CD8-positive, alpha-beta memory T cell (primary cell): ENCODE results near the gene ANXA6. TPM values are rescaled to one million over a fixed set of nuclear protein-coding genes. Genes with fewer than 3 reads are reported as not detected.

ENCODE experiments used
- CTCF ChIA-PET: fragments of 350-600 bp; sonication (Branson Sonifier 250); formaldehyde crosslinking; loops from one replicate; lab custom pipeline; 2021; ENCODE audit warnings: antibody characterized with exemption; lab: Charles Lee
- POLR2A ChIA-PET: fragments of 350-600 bp; sonication (Branson Sonifier 250); formaldehyde crosslinking; loops from one replicate; lab custom pipeline; 2021; ENCODE audit warnings: antibody characterized with exemption; lab: Charles Lee
- DNase-seq, 5 donors: peaks; one replicate each; pipeline versions ENCODE4 v3.0.0 to v3.0.0-alpha.2; 2020 to 2022; ENCODE audit warnings: mixed read lengths in 1 of 5
- H3K27ac ChIP-seq: one replicate; pipeline ENCODE4 v1.7.0; 2013; ENCODE audit warnings: low read depth, mild to moderate bottlenecking, low read length, moderate library complexity
- H3K27me3 ChIP-seq: 2 replicates; pipeline ENCODE4 v1.7.0; 2013; ENCODE audit warnings: low read length, mild to moderate bottlenecking; ENCODE audit not compliant: insufficient read depth, poor library complexity, severe bottlenecking
- H3K36me3 ChIP-seq: 2 replicates; pipeline ENCODE4 v1.7.0; 2013; ENCODE audit warnings: mild to moderate bottlenecking, low read length, moderate library complexity; ENCODE audit not compliant: insufficient read depth
- H3K4me1 ChIP-seq: 2 replicates; pipeline ENCODE4 v1.7.0; 2013; ENCODE audit warnings: mild to moderate bottlenecking, low read length, moderate library complexity; ENCODE audit not compliant: insufficient read depth
- H3K4me3 ChIP-seq: 2 replicates; pipeline ENCODE4 v1.7.0; 2013; ENCODE audit warnings: mild to moderate bottlenecking, low read length
- H3K9me3 ChIP-seq: 2 replicates; pipeline ENCODE4 v1.7.0; 2013; ENCODE audit warnings: mild to moderate bottlenecking, low read length
- H3K27ac Mint-ChIP-seq, 8 donors: one replicate each; pipeline ENCODE4 v1.8.0; 2020 to 2021; ENCODE audit warnings: mixed read lengths in 8 of 8, mild to moderate bottlenecking in 6 of 8, inconsistent platforms in 3 of 8, moderate library complexity in 3 of 8
- H3K27me3 Mint-ChIP-seq, 2 donors: one replicate each; pipeline ENCODE4 v1.8.0; 2020 to 2021; ENCODE audit warnings: mixed read lengths in 2 of 2, mild to moderate bottlenecking in 1 of 2, moderate library complexity in 1 of 2
- H3K36me3 Mint-ChIP-seq, 3 donors: one replicate each; pipeline ENCODE4 v1.8.0; 2020 to 2021; ENCODE audit warnings: mixed read lengths in 3 of 3, inconsistent platforms in 1 of 3, mild to moderate bottlenecking in 1 of 3
- H3K4me1 Mint-ChIP-seq, 3 donors: one replicate each; pipeline ENCODE4 v1.8.0; 2020 to 2021; ENCODE audit warnings: mixed read lengths in 3 of 3, inconsistent platforms in 1 of 3, mild to moderate bottlenecking in 1 of 3
- H3K4me3 Mint-ChIP-seq, 7 donors: one replicate each; pipeline ENCODE4 v1.8.0; 2020 to 2021; ENCODE audit warnings: mixed read lengths in 7 of 7, mild to moderate bottlenecking in 6 of 7, moderate library complexity in 4 of 7, inconsistent platforms in 2 of 7
- H3K9me3 Mint-ChIP-seq, 5 donors: one replicate each; pipeline ENCODE4 v1.8.0; 2020 to 2022; ENCODE audit warnings: mixed read lengths in 5 of 5, mild to moderate bottlenecking in 3 of 5, moderate library complexity in 2 of 5, inconsistent platforms in 1 of 5
- polyA plus RNA-seq: library from polyadenylated mRNA; unstranded; fragments of 300-500 nt; fragmentation: Illumina TruSeq; gene quantifications from one replicate; pipeline ENCODE4 v1.2.3, GENCODE V29; 2021
- total RNA-seq, 2 experiments: library from RNA; stranded (reverse); gene quantifications; one replicate each; pipeline ENCODE4 v1.2.3, GENCODE V29; 2021

The ANXA6 gene
- total and polyA plus RNA-seq, 3 experiments from 2014 or later, result 351 to 459 (median 452) TPM

GRCh38 chr5:151156507-151157420 lies 815 bp downstream of the ANXA6 start:
- Mint-ChIP-seq H3K27ac (peak overlapping the region; percentile 86 to 99 (median 94)), H3K36me3 (peaks cover 0 to 21% (median 5%) of the 10 kb centered on the region in 3 donors), H3K9me3 (no peaks in the 10 kb centered on the region), H3K4me3 (peak overlapping the region; percentile 96 to 99 (median 97)), H3K27me3 (peaks cover 0 to 2% of the 10 kb centered on the region in 2 donors), H3K4me1 (peaks cover 60 to 68% (median 66%) of the 10 kb centered on the region in 3 donors)
- H3K4me1 ChIP-seq, result peaks cover 57% of the 10 kb centered on the region
- H3K4me3 ChIP-seq, result peak overlapping the region; percentile 86
- H3K9me3 ChIP-seq, result no peaks in the 10 kb centered on the region
- H3K27me3 ChIP-seq, result no peaks in the 10 kb centered on the region
- ChIA-PET POLR2A (interaction anchor here (0.5 to 1.5 kb wide), 5 partner anchors 30 to 456 kb away, joined by 3 to 6 read pairs (median 3); partner anchors contain the start of genes RBM22 and TNIP1), CTCF (interaction anchor here (0.7 to 5.1 kb wide), 11 partner anchors 8 to 96 kb away, joined by 3 to 38 read pairs (median 10); partner anchors contain the start of gene GM2A)
- peaks cover 5% of the 10 kb centered on the region for H3K36me3 ChIP-seq
- peak in 1 of 5 donors; percentile 36 for DNase-seq
- H3K27ac ChIP-seq, result peak overlapping the region; percentile 70

- Mint-ChIP-seq H3K4me1 (peaks cover 68 to 76% (median 75%) of the 10 kb centered on the region in 3 donors), H3K4me3 (peak overlapping the region; percentile 96 to 99 (median 97)), H3K9me3 (no peaks in the 10 kb centered on the region), H3K36me3 (peaks cover 0 to 21% (median 5%) of the 10 kb centered on the region in 3 donors), H3K27ac (peak overlapping the region; percentile 86 to 99 (median 94)), H3K27me3 (peaks cover 0 to 2% of the 10 kb centered on the region in 2 donors)
- ChIA-PET CTCF (interaction anchor here (0.5 to 5.1 kb wide), 7 partner anchors 9 to 97 kb away, joined by 3 to 38 read pairs (median 11); partner anchors contain the start of gene GM2A), POLR2A (interaction anchor here (0.7 to 2.0 kb wide), 5 partner anchors 9 to 97 kb away, joined by 3 to 7 read pairs (median 4); partner anchors contain the start of gene GM2A)
- peak overlapping the region; percentile 70 for H3K27ac ChIP-seq
- H3K27me3 ChIP-seq, result no peaks in the 10 kb centered on the region
- peak overlapping the region; percentile 86 for H3K4me3 ChIP-seq
- H3K9me3 ChIP-seq, result no peaks in the 10 kb centered on the region
- peaks cover 5% of the 10 kb centered on the region for H3K36me3 ChIP-seq
- DNase-seq, result peak in 1 of 5 donors; percentile 39
- peaks cover 65% of the 10 kb centered on the region for H3K4me1 ChIP-seq
Measured at GRCh38 chr5:151155775-151156506, 1.6 kb downstream of the ANXA6 start.

- H3K27me3 Mint-ChIP-seq, result no peaks in the 10 kb centered on the region
- H3K27ac Mint-ChIP-seq, result peak overlapping the region; percentile 86 to 99 (median 94)
- H3K4me1 Mint-ChIP-seq, result peaks cover 76 to 83% (median 82%) of the 10 kb centered on the region in 3 donors
- no peaks in the 10 kb centered on the region for H3K9me3 ChIP-seq
- H3K36me3 Mint-ChIP-seq, result peaks cover 0 to 21% (median 5%) of the 10 kb centered on the region in 3 donors
- no peaks in the 10 kb centered on the region for H3K27me3 ChIP-seq
- H3K9me3 Mint-ChIP-seq, result no peaks in the 10 kb centered on the region
- ChIA-PET CTCF (interaction anchor here (0.5 to 5.1 kb wide), 8 partner anchors 10 to 79 kb away, joined by 3 to 38 read pairs (median 12); no protein-coding TSS in a partner anchor), POLR2A (interaction anchor here (0.7 to 2.0 kb wide), 7 partner anchors 10 to 97 kb away, joined by 3 to 7 read pairs (median 4); partner anchors contain the start of gene GM2A)
- H3K4me3 Mint-ChIP-seq, result peak overlapping the region; percentile 96 to 99 (median 97)
- peak overlapping the region; percentile 70 for H3K27ac ChIP-seq
- peak; percentile 41 to 81 (median 71) for DNase-seq
- H3K4me3 ChIP-seq, result peak overlapping the region; percentile 86
- H3K4me1 ChIP-seq, result peaks cover 73% of the 10 kb centered on the region
- H3K36me3 ChIP-seq, result peaks cover 5% of the 10 kb centered on the region
Measured at GRCh38 chr5:151154931-151155774, 2.4 kb downstream of the ANXA6 start.

GRCh38 chr5:151153766-151154272 lies 3.8 kb downstream of the ANXA6 start:
- ChIA-PET POLR2A (interaction anchor here (0.6 to 1.6 kb wide), 2 partner anchors 12 to 28 kb away, joined by 4 read pairs; no protein-coding TSS in a partner anchor), CTCF (interaction anchor here (0.8 to 5.1 kb wide), 5 partner anchors 11 to 81 kb away, joined by 3 to 38 read pairs (median 4); no protein-coding TSS in a partner anchor)
- H3K4me3 Mint-ChIP-seq, result peak overlapping the region; percentile 55 to 99 (median 71)
- peak overlapping the region; percentile 10 for H3K4me3 ChIP-seq
- peaks cover 84 to 88% (median 87%) of the 10 kb centered on the region in 3 donors for H3K4me1 Mint-ChIP-seq
- peaks cover 0 to 22% (median 5%) of the 10 kb centered on the region in 3 donors for H3K36me3 Mint-ChIP-seq
- H3K9me3 Mint-ChIP-seq, result no peaks in the 10 kb centered on the region
- DNase-seq, result no peak
- no peaks in the 10 kb centered on the region for H3K9me3 ChIP-seq
- no peak overlapping the region for H3K27ac ChIP-seq
- H3K27me3 ChIP-seq, result no peaks in the 10 kb centered on the region
- H3K27ac Mint-ChIP-seq, result peak overlapping the region; percentile 92 to 99 (median 98)
- peaks cover 5% of the 10 kb centered on the region for H3K36me3 ChIP-seq
- no peaks in the 10 kb centered on the region for H3K27me3 Mint-ChIP-seq
- H3K4me1 ChIP-seq, result peaks cover 85% of the 10 kb centered on the region

GRCh38 chr5:151153300-151153699 lies 4.3 kb downstream of the ANXA6 start:
- no peaks in the 10 kb centered on the region for H3K27me3 Mint-ChIP-seq
- Histone ChIP-seq H3K27ac (no peak overlapping the region), H3K4me1 (peaks cover 85% of the 10 kb centered on the region), H3K4me3 (peak overlapping the region; percentile 10), H3K9me3 (no peaks in the 10 kb centered on the region), H3K27me3 (no peaks in the 10 kb centered on the region), H3K36me3 (peaks cover 5% of the 10 kb centered on the region)
- peak overlapping the region; percentile 92 to 99 (median 98) for H3K27ac Mint-ChIP-seq
- DNase-seq, result no peak
- H3K4me3 Mint-ChIP-seq, result peak overlapping the region; percentile 55 to 99 (median 71)
- CTCF ChIA-PET, result interaction anchor here (1.2 to 5.1 kb wide), 5 partner anchors 12 to 81 kb away, joined by 3 to 38 read pairs (median 13); no protein-coding TSS in a partner anchor
- H3K4me1 Mint-ChIP-seq, result peaks cover 84 to 88% (median 87%) of the 10 kb centered on the region in 3 donors
- POLR2A ChIA-PET, result no interaction called here
- H3K9me3 Mint-ChIP-seq, result no peaks in the 10 kb centered on the region
- H3K36me3 Mint-ChIP-seq, result peaks cover 0 to 27% (median 5%) of the 10 kb centered on the region in 3 donors

- no peaks in the 10 kb centered on the region for H3K27me3 ChIP-seq
- Mint-ChIP-seq H3K27me3 (no peaks in the 10 kb centered on the region), H3K36me3 (peaks cover 0 to 35% (median 9%) of the 10 kb centered on the region in 3 donors), H3K4me3 (peak overlapping the region; percentile 51 to 85 (median 74)), H3K27ac (peak overlapping the region; percentile 92 to 99 (median 97)), H3K9me3 (no peaks in the 10 kb centered on the region), H3K4me1 (peaks cover 93 to 98% (median 98%) of the 10 kb centered on the region in 3 donors)
- no peaks in the 10 kb centered on the region for H3K9me3 ChIP-seq
- H3K36me3 ChIP-seq, result peaks cover 13% of the 10 kb centered on the region
- ChIA-PET CTCF (interaction anchor here (1.4 to 6.1 kb wide), 6 partner anchors 11 to 71 kb away, joined by 3 to 68 read pairs (median 8); no protein-coding TSS in a partner anchor), POLR2A (no interaction called here)
- H3K4me1 ChIP-seq, result peaks cover 94% of the 10 kb centered on the region
- no peak for DNase-seq
- peak overlapping the region; percentile 64 for H3K27ac ChIP-seq
- peak overlapping the region; percentile 35 for H3K4me3 ChIP-seq
Measured at GRCh38 chr5:151151793-151152192, 5.8 kb downstream of the ANXA6 start.
